Loucy (cell line): ENCODE results near the gene PDXP.

Experiments used
- EZH2phosphoT487 ChIP-seq: fragments of 200-600 bp; IDR thresholded peaks from 2 replicates; pipeline ENCODE4 v1.6.1; 2018; ENCODE audit warnings: antibody characterized with exemption, mild to moderate bottlenecking, moderate library complexity, borderline replicate concordance
- TF ChIP-seq, protein P1 (sequence below): fragments of 200-600 bp; sonication (generic); conservative IDR thresholded peaks from 2 replicates; pipeline ENCODE4 v1.5.1; 2014; ENCODE audit warnings: mild to moderate bottlenecking, antibody characterized with exemption, low read length

DNA sequence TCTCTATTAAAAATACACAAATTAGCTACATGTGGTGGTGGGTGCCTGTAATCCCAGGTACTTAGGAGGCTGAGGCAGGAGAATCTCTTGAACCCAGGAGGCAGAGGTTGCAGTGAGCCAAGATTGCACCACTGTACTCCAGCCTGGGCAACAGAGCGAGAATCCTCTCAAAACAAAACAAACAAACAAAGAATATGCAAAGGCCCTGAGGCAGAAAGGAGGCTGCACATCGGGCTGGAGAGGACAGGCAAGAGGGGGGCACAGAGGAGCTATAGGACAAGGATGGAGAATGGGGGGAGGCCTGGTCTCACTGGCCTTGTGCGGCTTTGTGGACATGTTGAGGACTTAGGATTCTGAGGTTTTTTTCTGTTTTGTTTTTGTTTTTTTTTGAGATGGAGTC lies 46.7 kb downstream of the PDXP start:
- TF ChIP-seq, protein P1, sequence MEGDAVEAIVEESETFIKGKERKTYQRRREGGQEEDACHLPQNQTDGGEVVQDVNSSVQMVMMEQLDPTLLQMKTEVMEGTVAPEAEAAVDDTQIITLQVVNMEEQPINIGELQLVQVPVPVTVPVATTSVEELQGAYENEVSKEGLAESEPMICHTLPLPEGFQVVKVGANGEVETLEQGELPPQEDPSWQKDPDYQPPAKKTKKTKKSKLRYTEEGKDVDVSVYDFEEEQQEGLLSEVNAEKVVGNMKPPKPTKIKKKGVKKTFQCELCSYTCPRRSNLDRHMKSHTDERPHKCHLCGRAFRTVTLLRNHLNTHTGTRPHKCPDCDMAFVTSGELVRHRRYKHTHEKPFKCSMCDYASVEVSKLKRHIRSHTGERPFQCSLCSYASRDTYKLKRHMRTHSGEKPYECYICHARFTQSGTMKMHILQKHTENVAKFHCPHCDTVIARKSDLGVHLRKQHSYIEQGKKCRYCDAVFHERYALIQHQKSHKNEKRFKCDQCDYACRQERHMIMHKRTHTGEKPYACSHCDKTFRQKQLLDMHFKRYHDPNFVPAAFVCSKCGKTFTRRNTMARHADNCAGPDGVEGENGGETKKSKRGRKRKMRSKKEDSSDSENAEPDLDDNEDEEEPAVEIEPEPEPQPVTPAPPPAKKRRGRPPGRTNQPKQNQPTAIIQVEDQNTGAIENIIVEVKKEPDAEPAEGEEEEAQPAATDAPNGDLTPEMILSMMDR: no peak
- no peak for TF ChIP-seq EZH2phosphoT487
